Sigmoid colon (tissue), 7 donors: ENCODE data around the gene NENF. TPM values are rescaled to one million over a fixed set of nuclear protein-coding genes. Genes with fewer than 3 reads are reported as not detected.
A peak's percentile ranks its signal among the peaks of the same experiment; 100 is the strongest.
"Not testable (repeated sequence)": the region's sequence is repeated elsewhere in the genome, so short reads cannot be mapped to it uniquely, and the experiment has no call there.

Experiments
- DNase-seq: peaks from one replicate; pipeline ENCODE4 v3.0.0-alpha.2; 2019
- H3K27ac ChIP-seq, 4 donors: fragments of 200-600 bp; sonication (generic); one replicate each; pipeline ENCODE4 v1.5.1; 2016 to 2019; ENCODE audit warnings: mild to moderate bottlenecking in 1 of 4
- H3K27me3 ChIP-seq, 3 donors: fragments of 200-600 bp; sonication (generic); one replicate each; pipeline ENCODE4 v1.5.1; 2019; ENCODE audit warnings: mild to moderate bottlenecking in 1 of 3
- H3K36me3 ChIP-seq, 4 donors: fragments of 200-600 bp; sonication (generic); one replicate each; pipeline ENCODE4 v1.5.1; 2016 to 2019
- H3K4me1 ChIP-seq, 4 donors: fragments of 200-600 bp; sonication (generic); one replicate each; pipeline ENCODE4 v1.5.1; 2017 to 2019
- H3K4me3 ChIP-seq, 4 donors: fragments of 200-600 bp; sonication (generic); one replicate each; pipeline ENCODE4 v1.5.1; 2017 to 2019; ENCODE audit warnings: mild to moderate bottlenecking in 2 of 4, moderate library complexity in 1 of 4
- H3K9me3 ChIP-seq, 4 donors: fragments of 200-600 bp in 3 of 4; sonication (generic) in 3 of 4; one replicate each; pipeline versions ENCODE4 v1.5.1 to v1.6.1; 2013 to 2019
- CTCF ChIP-seq, 4 experiments: fragments of 450-650 bp in 3 of 4; fragments of 200-600 bp in 1 of 4; IDR thresholded peaks; one replicate each; pipeline ENCODE4 v1.5.1; 2016 to 2019; ENCODE audit warnings: antibody characterized with exemption in 4 of 4, mild to moderate bottlenecking in 3 of 4, moderate library complexity in 2 of 4
- EP300 ChIP-seq, 4 donors: sonication (generic); formaldehyde crosslinking; IDR thresholded peaks; one replicate each; pipeline ENCODE4 v1.6.1; 2017; ENCODE audit warnings: antibody characterized with exemption in 4 of 4
- POLR2A ChIP-seq, 2 donors: fragments of 450-650 bp; IDR thresholded peaks; one replicate each; pipeline ENCODE4 v1.6.1; 2016; ENCODE audit warnings: antibody characterized with exemption in 2 of 2, mild to moderate bottlenecking in 2 of 2, moderate library complexity in 2 of 2
- POLR2AphosphoS5 ChIP-seq, 4 donors: sonication (generic); formaldehyde crosslinking; IDR thresholded peaks; one replicate each; pipeline ENCODE4 v1.6.1; 2017; ENCODE audit warnings: antibody characterized with exemption in 4 of 4
- WGBS, 2 donors: extraction: QIAGEN DNeasy Blood & Tissue Kit; methylation state at CpG; one replicate each; pipeline ENCODE4 v1.1.7; 2013; 5-methylcytosine and 5-hydroxymethylcytosine counted together
- intact Hi-C: fragments of 100-400 bp; cut with DNase I; formaldehyde crosslinking; loops from one replicate; pipeline ENCODE4 v1.15.1; 2023
- polyA plus RNA-seq, 3 donors: library from polyadenylated mRNA; stranded (reverse); fragments of 200-250 nt; gene quantifications; one replicate each; pipeline ENCODE4 v1.2.3, GENCODE V29; 2013
- total RNA-seq, 4 donors: library from RNA; depleted of rRNA; stranded (reverse); fragments of >200 nt; gene quantifications; one replicate each; pipeline ENCODE4 v1.1.0, GENCODE V29; 2016
- donor health status: healthy with polysubstance abuse.
- donor health status: Bipolar disorder and iron deficiency.
- donor health status: healthy.

NENF gene
- total and polyA plus RNA-seq, 7 donors: 27.0 to 136 (median 100) TPM

- 20 to 58% methylated on average over 8 of the region's 8 CpGs for WGBS, 2 donors
- no peak overlapping the region for H3K4me3 ChIP-seq
- H3K27me3 ChIP-seq: no peaks in the 10 kb centered on the region
- no peaks in the 10 kb centered on the region for H3K36me3 ChIP-seq
- TF ChIP-seq EP300 (IDR thresholded peaks at IDR 0.05): no peak
- TF ChIP-seq POLR2A (IDR thresholded peaks at IDR 0.05): no peak
- no peak for TF ChIP-seq POLR2AphosphoS5 (IDR thresholded peaks at IDR 0.05)
- no peak for TF ChIP-seq CTCF (IDR thresholded peaks at IDR 0.05)
- H3K27ac ChIP-seq: no peak overlapping the region
- no peaks in the 10 kb centered on the region for H3K9me3 ChIP-seq
- peak; percentile 32 for DNase-seq
- H3K4me1 ChIP-seq: peaks cover 0 to 6% (median 2%) of the 10 kb centered on the region in 4 donors
- intact Hi-C loops: loop anchor here (1.0 to 10.0 kb wide), 3 partner anchors 152 to 517 kb away; partner anchors contain the start of genes NSL1 and TATDN3
Measured at GRCh38 chr1:212477680-212478466, 45.2 kb downstream of the NENF start.

GRCh38 chr1:212478467-212479025 is 45.8 kb downstream of the NENF start:
- Histone ChIP-seq H3K36me3 (no peaks in the 10 kb centered on the region), H3K9me3 (no peaks in the 10 kb centered on the region), H3K4me3 (no peak overlapping the region), H3K27me3 (no peaks in the 10 kb centered on the region), H3K27ac (no peak overlapping the region), H3K4me1 (peaks cover 0 to 6% (median 2%) of the 10 kb centered on the region in 4 donors)
- intact Hi-C loops: loop anchor here (5.0 to 10.0 kb wide), 2 partner anchors 314 to 516 kb away; partner anchors contain the start of genes NSL1 and TATDN3
- DNase-seq: peak; percentile 46
- WGBS, 2 donors: 84 to 85% methylated on average over 12 of the region's 12 CpGs
- TF ChIP-seq CTCF (IDR thresholded peaks at IDR 0.05): no peak
- no peak for TF ChIP-seq EP300 (IDR thresholded peaks at IDR 0.05)
- no peak for TF ChIP-seq POLR2AphosphoS5 (IDR thresholded peaks at IDR 0.05)
- no peak for TF ChIP-seq POLR2A (IDR thresholded peaks at IDR 0.05)

GRCh38 chr1:212479188-212479587 is 46.5 kb downstream of the NENF start:
- no peaks in the 10 kb centered on the region for H3K9me3 ChIP-seq
- intact Hi-C loops: loop anchor here (5.0 to 10.0 kb wide), 2 partner anchors 313 to 516 kb away; partner anchors contain the start of genes NSL1 and TATDN3
- H3K4me1 ChIP-seq: peaks cover 0 to 6% (median 2%) of the 10 kb centered on the region in 4 donors
- TF ChIP-seq EP300 (IDR thresholded peaks at IDR 0.05): no peak
- TF ChIP-seq CTCF (IDR thresholded peaks at IDR 0.05): no peak
- TF ChIP-seq POLR2AphosphoS5 (IDR thresholded peaks at IDR 0.05): no peak
- TF ChIP-seq POLR2A (IDR thresholded peaks at IDR 0.05): no peak
- peak; percentile 30 for DNase-seq
- H3K27me3 ChIP-seq: no peaks in the 10 kb centered on the region
- H3K27ac ChIP-seq: no peak overlapping the region
- H3K4me3 ChIP-seq: no peak overlapping the region
- no peaks in the 10 kb centered on the region for H3K36me3 ChIP-seq
- WGBS, 2 donors: 88 to 90% methylated on average over 7 of the region's 7 CpGs

- H3K4me3 ChIP-seq, H3K27ac ChIP-seq, H3K4me1 ChIP-seq, intact Hi-C loops, H3K27me3 ChIP-seq, H3K36me3 ChIP-seq, H3K9me3 ChIP-seq: not testable (repeated sequence)
- DNase-seq: peak; percentile 36
- 87 to 89% methylated on average over 11 of the region's 11 CpGs for WGBS, 2 donors
Measured at GRCh38 chr1:212480711-212481437, 48.2 kb downstream of the NENF start.

GRCh38 chr1:212481438-212481767 is 48.7 kb downstream of the NENF start:
- Histone ChIP-seq H3K27ac (no peak overlapping the region), H3K4me3 (no peak overlapping the region), H3K9me3 (no peaks in the 10 kb centered on the region), H3K4me1 (peaks cover 0 to 6% (median 2%) of the 10 kb centered on the region in 4 donors), H3K27me3 (no peaks in the 10 kb centered on the region), H3K36me3 (no peaks in the 10 kb centered on the region)
- no peak for DNase-seq
- intact Hi-C loops: no loop called here
- WGBS, 2 donors: 85 to 88% methylated on average over 2 of the region's 2 CpGs
- TF ChIP-seq EP300 (IDR thresholded peaks at IDR 0.05) (no peak), POLR2AphosphoS5 (IDR thresholded peaks at IDR 0.05) (no peak), CTCF (IDR thresholded peaks at IDR 0.05) (no peak), POLR2A (IDR thresholded peaks at IDR 0.05) (no peak)
